ENCODE results near the gene MAP1LC3A.
A peak's percentile ranks its signal among the peaks of the same experiment; 100 is the strongest.
"Not testable (repeated sequence)": the region's sequence is repeated elsewhere in the genome, so short reads cannot be mapped to it uniquely, and the experiment has no call there.

The MAP1LC3A gene

GRCh38 chr20:34558320-34559218, at the start of gene MAP1LC3A:
MAP1LC3A (plus strand) TSS chr20:34558718; CDS start chr20:34558869, 151 bp downstream.
- DNase-seq (ENCODE audit: low spot score), result no peak
- FAIRE-seq, result no peak

- FAIRE-seq (no peak), DNase-seq (ENCODE audit: low spot score) (no peak)
Observed at GRCh38 chr20:34510575-34510974, 47.9 kb upstream of the MAP1LC3A start.

GRCh38 chr20:34511891-34512265, 46.6 kb upstream of the MAP1LC3A start:
- no peak for DNase-seq (ENCODE audit: low spot score)
- no peak for FAIRE-seq

GRCh38 chr20:34512266-34512954, 46.1 kb upstream of the MAP1LC3A start:
- no peak for DNase-seq (ENCODE audit: low spot score)
- no peak for FAIRE-seq

- DNase-seq (ENCODE audit: low spot score), result no peak
- FAIRE-seq, result no peak
Observed at GRCh38 chr20:34512955-34513419, 45.5 kb upstream of the MAP1LC3A start.

GRCh38 chr20:34514034-34514433, 44.5 kb upstream of the MAP1LC3A start:
- DNase-seq (ENCODE audit: low spot score); FAIRE-seq: not testable (repeated sequence)

- no peak for DNase-seq (ENCODE audit: low spot score)
- FAIRE-seq, result no peak
Observed at GRCh38 chr20:34514897-34515483, 43.5 kb upstream of the MAP1LC3A start.

- no peak for FAIRE-seq
- no peak for DNase-seq (ENCODE audit: low spot score)
Observed at GRCh38 chr20:34515484-34516246, 42.9 kb upstream of the MAP1LC3A start.

GRCh38 chr20:34516247-34517113, 42.0 kb upstream of the MAP1LC3A start, which contains the start of gene DYNLRB1:
DYNLRB1 (plus strand) TSS chr20:34516422; CDS start chr20:34516459, 37 bp downstream.
- FAIRE-seq, result peak; percentile 37
- DNase-seq (ENCODE audit: low spot score), result peak; percentile 97

- DNase-seq (ENCODE audit: low spot score) (no peak), FAIRE-seq (no peak)
Observed at GRCh38 chr20:34517114-34517505, 41.4 kb upstream of the MAP1LC3A start.

GRCh38 chr20:34518863-34519262, 39.7 kb upstream of the MAP1LC3A start:
- not testable (repeated sequence) for DNase-seq (ENCODE audit: low spot score); FAIRE-seq

- DNase-seq (ENCODE audit: low spot score); FAIRE-seq: not testable (repeated sequence)
Observed at GRCh38 chr20:34519841-34520240, 38.7 kb upstream of the MAP1LC3A start.

GRCh38 chr20:34522969-34523871, 35.3 kb upstream of the MAP1LC3A start:
- FAIRE-seq (no peak), DNase-seq (ENCODE audit: low spot score) (peak; percentile 31)

GRCh38 chr20:34524426-34524825, 34.1 kb upstream of the MAP1LC3A start:
- DNase-seq (ENCODE audit: low spot score), result no peak

GRCh38 chr20:34525342-34525708, 33.2 kb upstream of the MAP1LC3A start:
- FAIRE-seq (no peak), DNase-seq (ENCODE audit: low spot score) (no peak)

More at GRCh38 chr20:34524426-34524825, 34.1 kb upstream of the MAP1LC3A start:
- no peak for FAIRE-seq

- DNase-seq (ENCODE audit: low spot score), result peak; percentile 97
- peak; percentile 90 for FAIRE-seq
Observed at GRCh38 chr20:34525709-34526416, 32.7 kb upstream of the MAP1LC3A start.

GRCh38 chr20:34526466-34526865, 32.1 kb upstream of the MAP1LC3A start:
- FAIRE-seq (no peak), DNase-seq (ENCODE audit: low spot score) (no peak)

GRCh38 chr20:34527016-34527415, 31.5 kb upstream of the MAP1LC3A start:
- DNase-seq (ENCODE audit: low spot score) (no peak), FAIRE-seq (no peak)

Measured in urothelium cell line (cell line).